ENCODE measurements around the gene UNC13B. TPM values are rescaled to one million over a fixed set of nuclear protein-coding genes. Genes with fewer than 3 reads are reported as not detected.

UNC13B gene
- total RNA-seq, 1 experiment from 2014 or later = 48.2 TPM

- H3K23ac ChIP-seq (ENCODE audit: insufficient read length, low read depth, low read length) = no peak overlapping the region
- no peak overlapping the region for H3K4ac ChIP-seq (ENCODE audit: low read depth, low read length)
- no peak overlapping the region for H3T11ph ChIP-seq (ENCODE audit: low read length)
- H2BK20ac ChIP-seq (ENCODE audit: low read depth, low read length, poor library complexity, severe bottlenecking) = no peak overlapping the region
- Mint-ChIP-seq H3K36me3 (ENCODE audit: insufficient read depth in 1 of 3, low read depth in 3 of 3) (peaks cover 0 to 29% (median 0%) of the 10 kb centered on the region in 3 experiments; a peak in 3 of 7 replicates), H3K27ac (no peak overlapping the region), H3K4me3 (no peak overlapping the region), H3K27me3 (ENCODE audit: low read depth) (no peaks in the 10 kb centered on the region), H3K4me1 (peaks cover 17 to 20% of the 10 kb centered on the region in 2 experiments), H3K9me3 (no peaks in the 10 kb centered on the region)
- no peaks in the 10 kb centered on the region for H4K20me1 ChIP-seq (ENCODE audit: control insufficient read depth, insufficient read depth, insufficient read length)
- no peak overlapping the region for H2AK5ac ChIP-seq (ENCODE audit: insufficient read length, low read length)
- H3K79me1 ChIP-seq (ENCODE audit: insufficient read depth, low read depth, low read length, poor library complexity, severe bottlenecking) = no peaks in the 10 kb centered on the region
- H3K9me3 ChIP-seq (ENCODE audit: control insufficient read depth, low read depth, low read length) = no peaks in the 10 kb centered on the region
- TF ChIP-seq, protein P1, sequence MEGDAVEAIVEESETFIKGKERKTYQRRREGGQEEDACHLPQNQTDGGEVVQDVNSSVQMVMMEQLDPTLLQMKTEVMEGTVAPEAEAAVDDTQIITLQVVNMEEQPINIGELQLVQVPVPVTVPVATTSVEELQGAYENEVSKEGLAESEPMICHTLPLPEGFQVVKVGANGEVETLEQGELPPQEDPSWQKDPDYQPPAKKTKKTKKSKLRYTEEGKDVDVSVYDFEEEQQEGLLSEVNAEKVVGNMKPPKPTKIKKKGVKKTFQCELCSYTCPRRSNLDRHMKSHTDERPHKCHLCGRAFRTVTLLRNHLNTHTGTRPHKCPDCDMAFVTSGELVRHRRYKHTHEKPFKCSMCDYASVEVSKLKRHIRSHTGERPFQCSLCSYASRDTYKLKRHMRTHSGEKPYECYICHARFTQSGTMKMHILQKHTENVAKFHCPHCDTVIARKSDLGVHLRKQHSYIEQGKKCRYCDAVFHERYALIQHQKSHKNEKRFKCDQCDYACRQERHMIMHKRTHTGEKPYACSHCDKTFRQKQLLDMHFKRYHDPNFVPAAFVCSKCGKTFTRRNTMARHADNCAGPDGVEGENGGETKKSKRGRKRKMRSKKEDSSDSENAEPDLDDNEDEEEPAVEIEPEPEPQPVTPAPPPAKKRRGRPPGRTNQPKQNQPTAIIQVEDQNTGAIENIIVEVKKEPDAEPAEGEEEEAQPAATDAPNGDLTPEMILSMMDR (conservative IDR thresholded peaks at IDR 0.05) = no peak
- H3K18ac ChIP-seq (ENCODE audit: insufficient read length, low read depth, low read length) = no peak overlapping the region
- H2BK5ac ChIP-seq (ENCODE audit: insufficient read length, low read length) = no peak overlapping the region
- H3K27me3 ChIP-seq (ENCODE audit: insufficient read depth, low read length) = no peaks in the 10 kb centered on the region
- H3K14ac ChIP-seq (ENCODE audit: insufficient read depth, low read length) = no peak overlapping the region
- no peak overlapping the region for H2BK12ac ChIP-seq (ENCODE audit: insufficient read length, low read depth, low read length)
- H3K79me2 ChIP-seq (ENCODE audit: insufficient read depth, low read length) = no peaks in the 10 kb centered on the region
- DNase-seq = no peak
- H3K27ac ChIP-seq (ENCODE audit: insufficient read length, low read depth, low read length) = no peak overlapping the region
- no peak overlapping the region for H2AFZ ChIP-seq (ENCODE audit: low read length)
- no peak overlapping the region for H3K56ac ChIP-seq (ENCODE audit: insufficient read length, low read depth, low read length)
- no peak overlapping the region for H3K4me2 ChIP-seq (ENCODE audit: insufficient read depth, insufficient read length, low read length)
- H4K8ac ChIP-seq (replicated peaks; ENCODE audit: insufficient read length, low read depth, low read length) = no peak overlapping the region
- no CpG with 5 or more reads among the region's 3 CpGs for WGBS (ENCODE audit: extremely low coverage, insufficient read length, low lambda C conversion rate)
- no peak overlapping the region for H2BK15ac ChIP-seq (ENCODE audit: low read depth, low read length)
- no peak overlapping the region for H4K91ac ChIP-seq (ENCODE audit: insufficient read length, low read depth, low read length)
- no peaks in the 10 kb centered on the region for H3K4me1 ChIP-seq (ENCODE audit: insufficient read depth, low read length)
- peaks cover 10% of the 10 kb centered on the region for H3K23me2 ChIP-seq (ENCODE audit: insufficient read length, low read depth, low read length, poor library complexity, severe bottlenecking)
- H2BK120ac ChIP-seq (ENCODE audit: low read depth, low read length, poor library complexity, severe bottlenecking) = no peak overlapping the region
- no peak overlapping the region for H3K9ac ChIP-seq (ENCODE audit: extremely low read depth, insufficient read length, low read length)
- no peak overlapping the region for H4K5ac ChIP-seq (ENCODE audit: insufficient read length, low read depth, low read length)
Observed at GRCh38 chr9:35404865-35405264, 243.1 kb downstream of the UNC13B start.
